GM21423 (cell line): Measurements from ENCODE around the gene MEI1.
"Not testable (repeated sequence)": the region's sequence is repeated elsewhere in the genome, so short reads cannot be mapped to it uniquely, and the experiment has no call there.

Experiments
- ATAC-seq: cut with Tn5 transposase; IDR thresholded peaks from one replicate; pipeline ENCODE4 v1.9.1; 2021; ENCODE audit warnings: mild to moderate bottlenecking, moderate library complexity; ENCODE audit not compliant: unreplicated experiment

The MEI1 gene

DNA sequence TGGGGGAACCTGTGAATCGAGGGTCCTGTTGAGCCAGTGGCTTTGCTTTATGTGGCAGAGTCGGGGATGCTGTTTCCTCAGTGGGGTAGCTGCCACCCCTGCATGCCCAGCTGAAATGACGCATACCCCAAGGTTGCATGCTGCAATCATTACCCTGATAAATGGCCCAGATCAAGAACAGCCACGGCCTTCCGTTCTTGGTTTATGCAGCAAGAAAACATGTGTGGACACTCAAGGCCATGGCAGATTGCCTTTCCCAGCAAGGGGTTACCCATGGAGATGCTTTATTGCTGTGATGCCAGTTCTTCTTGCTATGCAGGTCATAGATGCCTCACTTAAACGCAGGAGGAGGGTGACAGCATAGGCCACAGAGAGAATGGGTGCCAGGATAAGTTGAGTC is 119.3 kb downstream of the MEI1 start:
- ATAC-seq, result no peak

GRCh38 chr22:41819257-41819656 is 120.0 kb downstream of the MEI1 start:
- ATAC-seq, result no peak

DNA sequence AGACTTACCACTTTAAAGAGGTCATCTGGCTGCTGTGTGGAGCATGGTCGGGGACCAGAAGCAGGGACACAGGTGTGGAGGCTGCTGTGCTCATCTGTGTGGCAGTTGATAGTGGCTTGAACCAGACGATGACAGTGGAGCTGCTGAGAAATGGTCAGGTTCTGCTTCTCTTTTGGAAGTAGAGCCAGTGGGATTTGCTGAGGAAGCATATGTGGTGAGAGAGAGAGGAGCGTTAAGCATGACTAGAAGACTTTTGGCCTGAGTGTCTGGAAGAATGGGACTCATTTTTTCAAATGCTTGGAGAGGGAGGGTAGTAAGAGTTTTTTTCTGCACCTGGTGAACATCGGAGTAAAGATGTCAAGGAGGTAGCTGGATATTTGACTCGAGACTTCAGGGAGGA is 121.1 kb downstream of the MEI1 start:
- no peak for ATAC-seq

DNA sequence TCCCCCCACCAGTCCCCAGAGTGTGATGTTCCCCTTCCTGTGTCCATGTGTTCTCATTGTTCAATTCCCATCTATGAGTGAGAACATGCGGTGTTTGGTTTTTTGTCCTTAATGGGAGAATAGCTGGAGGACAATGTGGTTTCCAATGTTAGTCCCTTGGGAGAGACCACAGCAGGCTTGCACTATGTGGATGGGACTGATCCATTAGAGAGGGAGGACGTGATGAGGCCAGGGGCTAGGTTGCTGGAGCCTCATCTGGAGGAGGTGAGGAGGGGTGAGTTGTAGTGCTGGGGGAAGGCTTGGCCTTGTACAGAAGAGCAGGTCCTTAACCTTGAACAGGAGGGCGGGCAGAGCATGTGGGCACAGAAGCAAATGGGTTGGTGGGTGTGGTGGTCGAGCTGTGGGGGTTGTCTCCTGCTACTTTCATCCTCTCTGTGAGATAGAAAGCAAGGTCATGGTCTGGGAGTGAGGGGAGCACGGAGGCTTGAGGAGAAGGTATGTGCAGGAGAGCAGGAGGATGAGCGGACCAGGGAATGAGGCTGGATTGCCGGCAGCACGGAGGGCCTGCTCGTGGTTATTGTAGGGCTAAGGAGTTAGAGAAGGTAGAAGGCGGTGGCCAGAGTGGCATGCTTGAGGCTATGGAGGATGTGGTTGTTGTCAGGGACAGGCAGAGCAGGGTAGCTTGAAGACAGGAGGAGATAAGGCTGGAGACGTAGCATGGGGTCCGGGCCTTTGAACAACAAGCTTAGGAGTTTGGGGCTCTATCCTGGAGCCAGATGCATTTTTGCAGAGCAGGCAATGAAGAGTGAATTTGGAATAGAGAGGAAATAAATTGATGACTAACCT is 122.4 kb downstream of the MEI1 start:
- ATAC-seq, result no peak

- no peak for ATAC-seq
Observed at GRCh38 chr22:41822317-41823057, 123.2 kb downstream of the MEI1 start.

DNA sequence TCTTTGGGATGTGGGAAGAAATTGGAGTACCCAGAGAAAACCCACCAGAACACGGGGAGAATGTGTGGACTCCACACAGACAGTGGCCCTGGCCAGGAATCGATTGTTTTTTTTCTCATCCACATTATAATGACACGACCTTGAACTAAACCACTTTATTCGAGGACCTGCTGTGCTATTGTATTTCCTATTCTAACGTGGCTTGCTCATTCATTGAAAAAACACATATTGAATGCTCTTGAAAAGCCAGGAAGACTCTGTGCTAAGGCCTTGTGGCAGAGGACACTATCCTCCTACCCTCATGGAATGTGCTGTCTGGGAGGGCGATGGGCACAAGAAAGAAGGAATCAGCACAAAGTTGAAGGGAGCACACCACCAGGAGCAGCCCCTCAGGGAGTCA is 124.5 kb downstream of the MEI1 start:
- ATAC-seq, result no peak

GRCh38 chr22:41825376-41825775 is 126.1 kb downstream of the MEI1 start:
- no peak for ATAC-seq

GRCh38 chr22:41826021-41826420 is 126.7 kb downstream of the MEI1 start:
- ATAC-seq, result no peak

DNA sequence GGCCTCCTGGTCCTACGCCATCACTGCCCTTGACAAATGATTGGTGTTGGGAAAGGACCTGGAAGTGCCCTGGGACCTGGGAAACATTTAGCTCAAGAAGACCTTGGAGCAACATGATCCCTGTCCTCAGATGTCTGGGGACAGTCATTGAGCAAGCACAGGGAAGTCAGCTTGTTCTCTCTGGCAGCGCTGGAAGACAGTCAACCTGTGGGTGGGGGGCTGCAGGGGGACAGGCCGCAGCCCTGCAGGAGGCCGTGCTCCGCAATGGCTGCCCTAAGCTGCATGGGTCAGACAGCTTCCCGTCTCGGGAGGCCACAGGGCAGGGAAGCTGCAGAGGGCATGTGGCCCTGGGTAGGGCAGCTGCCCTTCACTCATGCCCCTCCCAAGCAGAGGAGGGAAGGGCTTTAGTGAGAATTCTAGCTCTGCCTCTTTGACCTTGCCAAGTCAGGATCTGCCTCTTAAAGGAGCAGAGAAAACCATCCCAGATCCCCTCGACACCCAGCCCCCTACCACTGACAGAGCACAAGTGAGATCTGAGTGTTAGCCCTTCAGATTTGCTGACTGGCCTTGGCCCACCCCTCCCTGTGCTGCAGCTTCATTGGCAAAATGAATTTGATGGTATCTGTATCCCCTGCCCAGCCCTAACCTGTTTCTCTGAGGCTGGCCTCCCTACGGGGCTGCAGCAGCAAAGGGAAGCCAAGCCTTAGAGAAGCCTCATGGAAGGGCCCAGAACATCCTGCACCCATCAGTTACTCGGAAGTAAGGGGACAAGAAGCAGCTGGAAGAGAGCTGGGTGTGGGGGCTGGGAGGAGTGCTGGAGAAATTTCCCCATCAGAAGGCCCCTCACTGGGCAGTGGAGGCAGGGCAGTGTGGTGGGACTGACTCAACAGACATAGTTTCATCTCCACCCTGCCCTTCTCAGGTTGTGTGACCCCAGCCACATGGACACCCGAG is 127.4 kb downstream of the MEI1 start:
- ATAC-seq, result no peak

DNA sequence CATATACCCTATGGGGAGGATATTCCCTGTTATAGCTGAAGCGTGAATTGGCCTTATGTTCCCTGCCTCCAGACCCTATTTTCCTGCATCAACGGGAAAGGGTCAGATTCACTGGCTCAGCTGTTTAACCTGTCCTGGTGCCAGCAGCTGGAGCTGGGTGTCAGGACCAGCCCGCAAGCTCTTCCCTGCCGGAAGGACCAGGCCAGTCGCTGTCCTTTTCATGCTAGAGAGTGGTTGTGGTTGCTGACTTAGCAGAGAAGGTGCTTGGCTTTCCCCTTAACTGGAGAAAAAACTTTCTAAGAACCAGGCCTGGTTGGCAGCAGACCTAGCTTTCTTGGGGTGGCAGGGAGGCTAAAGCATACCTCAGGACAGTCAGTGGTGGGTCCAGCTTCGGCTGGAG is 128.4 kb downstream of the MEI1 start:
- no peak for ATAC-seq

DNA sequence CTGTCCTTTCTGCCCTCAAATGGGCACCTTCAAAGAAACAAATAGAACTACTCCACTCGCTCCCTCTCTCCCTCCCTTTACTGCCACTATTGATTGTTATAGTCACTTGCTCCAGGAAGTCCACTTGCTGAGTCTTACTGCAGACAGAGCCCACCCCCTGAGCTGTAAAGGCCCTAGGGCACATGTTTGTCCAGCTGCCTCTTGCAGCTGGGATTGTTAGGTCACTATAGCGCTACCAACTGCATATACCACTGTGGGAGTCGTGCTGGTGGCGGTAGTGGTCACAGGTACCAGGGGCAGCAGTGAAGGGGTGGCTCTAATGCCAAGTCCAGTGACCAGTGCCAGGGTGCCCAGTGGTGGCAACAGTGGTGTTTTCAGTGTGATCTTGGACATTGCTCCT is 129.2 kb downstream of the MEI1 start:
- ATAC-seq, result no peak

- no peak for ATAC-seq
Observed at GRCh38 chr22:41830174-41830573, 130.9 kb downstream of the MEI1 start.

DNA sequence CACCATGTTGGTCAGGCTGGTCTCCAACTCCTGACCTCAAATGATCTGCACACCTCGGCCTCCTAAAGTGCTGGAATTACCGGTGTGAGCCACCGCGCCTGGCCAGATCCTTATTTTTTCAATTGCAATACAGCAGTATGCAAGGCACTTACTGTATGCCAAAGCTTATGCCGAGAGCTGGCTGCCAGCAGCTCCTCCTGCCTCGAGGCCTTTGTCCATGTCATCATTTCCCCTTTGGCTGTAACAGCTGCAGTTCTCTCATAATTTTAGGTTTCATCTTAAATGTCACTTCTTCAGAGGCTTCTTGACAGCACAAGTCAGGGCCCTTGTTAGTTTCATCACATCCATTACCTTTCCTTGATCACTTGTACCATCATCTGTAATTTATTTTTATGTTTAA is 132.1 kb downstream of the MEI1 start:
- ATAC-seq, result no peak

- ATAC-seq, result no peak
Observed at GRCh38 chr22:41831828-41832552, 132.7 kb downstream of the MEI1 start.

DNA sequence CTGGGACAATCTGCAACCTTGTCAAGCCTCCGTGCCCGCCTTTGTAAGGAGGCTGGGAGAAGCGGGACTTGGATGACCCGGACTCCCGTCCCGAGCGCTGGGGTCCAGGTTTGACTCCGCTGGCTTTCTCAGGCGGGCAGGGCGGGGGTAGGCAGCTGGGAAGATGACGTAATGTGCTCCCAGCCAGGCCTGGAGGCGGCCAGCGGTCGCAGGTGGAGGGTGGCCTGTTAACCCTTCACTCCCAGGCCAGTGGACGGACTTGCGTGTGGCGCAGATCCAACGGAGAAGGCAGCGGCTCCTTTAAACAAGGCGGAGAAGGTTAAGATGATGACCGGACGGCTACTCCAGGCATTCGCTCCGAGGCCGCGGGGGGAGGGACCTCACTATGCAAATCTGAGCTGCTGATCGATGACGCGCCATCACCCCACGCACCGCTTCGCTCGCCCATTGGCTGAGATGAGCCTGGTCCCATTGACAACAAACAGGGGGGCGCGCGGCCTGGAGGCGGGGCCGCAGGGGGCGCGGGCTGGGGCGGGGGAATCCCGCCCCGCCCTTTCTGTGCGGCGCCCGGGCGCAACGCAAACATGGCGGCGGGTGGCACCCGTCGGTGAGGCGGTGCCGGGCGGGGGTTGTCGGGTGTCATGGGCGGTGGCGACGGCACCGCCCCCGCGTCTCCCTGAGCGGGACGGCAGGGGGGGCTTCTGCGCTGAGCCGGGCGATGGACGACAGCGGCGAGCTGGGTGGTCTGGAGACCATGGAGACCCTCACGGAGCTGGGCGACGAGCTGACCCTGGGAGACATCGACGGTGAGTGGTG is 133.5 kb downstream of the MEI1 start, which contains the start of gene SREBF2:
Gene SREBF2, plus strand, starts transcription at position 553 of the 816 bp plus-strand sequence. Its CDS starts 166 bp downstream, at position 719.
- ATAC-seq, result peak; percentile 77

- ATAC-seq, result peak; percentile 4
Observed at GRCh38 chr22:41833369-41834004, 134.2 kb downstream of the MEI1 start.

DNA sequence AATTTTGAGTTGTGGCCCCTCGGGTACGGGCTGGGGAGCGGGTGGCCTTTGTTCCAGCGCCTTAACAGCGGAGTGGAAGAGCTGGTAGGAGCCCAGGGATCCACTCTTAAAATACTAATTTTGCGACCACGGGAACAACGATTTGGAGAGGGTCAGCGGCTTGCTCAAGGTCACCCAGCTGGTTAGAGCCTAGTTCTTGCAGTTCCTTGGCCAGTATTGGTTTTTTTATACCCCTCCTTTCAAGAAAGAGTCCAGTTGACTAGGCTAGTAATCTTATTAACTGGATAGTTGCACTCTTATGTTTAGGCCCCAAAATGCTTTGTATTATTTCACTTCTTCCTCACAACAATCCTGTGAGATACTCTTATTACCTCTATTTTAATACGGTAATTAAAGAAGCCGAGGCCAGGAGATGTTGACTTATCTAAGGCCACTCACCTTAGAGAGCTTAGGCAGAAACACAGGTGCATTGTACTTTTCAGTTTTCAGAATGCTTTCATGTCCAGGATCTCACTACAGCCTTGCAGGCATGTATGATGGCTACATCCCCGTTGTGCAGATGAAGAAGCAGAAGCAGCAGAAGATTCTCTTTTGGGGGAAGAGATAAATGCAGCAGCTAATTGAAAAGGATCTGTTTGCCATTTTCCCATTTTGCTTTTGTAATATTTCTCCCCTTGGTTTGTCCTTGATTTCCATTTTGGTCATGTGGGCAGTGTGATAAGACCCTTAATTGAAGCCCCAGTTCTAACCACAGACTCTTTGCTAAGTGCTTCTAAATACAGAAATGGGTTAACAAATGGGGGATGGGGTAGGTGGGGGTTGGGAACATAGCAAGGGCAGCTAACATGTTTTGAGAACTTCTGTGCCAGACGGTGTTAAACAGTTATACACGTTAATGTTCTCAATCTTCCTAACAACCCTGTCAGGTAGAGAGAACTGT is 135.0 kb downstream of the MEI1 start:
- ATAC-seq, result no peak

DNA sequence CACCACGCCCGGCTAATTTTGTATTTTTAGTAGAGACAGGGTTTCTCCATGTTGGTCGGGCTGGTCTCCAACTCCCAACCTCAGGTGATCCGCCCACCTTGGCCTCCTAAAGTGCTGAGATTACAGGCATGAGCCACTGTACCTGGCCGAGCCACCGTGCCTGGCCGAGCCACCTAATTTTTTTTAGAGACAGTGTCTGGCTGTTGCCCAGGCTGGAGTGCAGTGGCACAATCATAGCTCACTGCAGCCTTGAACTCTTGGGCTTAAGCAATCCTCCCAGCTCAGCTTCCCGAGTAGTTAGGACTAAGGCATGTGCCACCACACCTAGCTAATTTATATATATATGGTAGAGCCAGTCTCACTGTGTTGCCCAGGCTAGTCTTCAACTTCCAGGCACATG is 136.2 kb downstream of the MEI1 start:
- ATAC-seq, result not testable (repeated sequence)
